B cell (primary cell): Measurements from ENCODE around the gene JAG2.

Source experiments
- CTCF ChIP-seq: fragments of 200-600 bp; IDR thresholded peaks from one replicate; pipeline ENCODE4 v1.8.0; 2022; ENCODE audit warnings: antibody characterized with exemption, mild to moderate bottlenecking
- EZH2 ChIP-seq: IDR thresholded peaks from 2 replicates; pipeline ENCODE4 v1.6.1; 2012; ENCODE audit warnings: borderline replicate concordance, low read depth, mild to moderate bottlenecking, moderate library complexity, low read length; ENCODE audit not compliant: insufficient read depth, poor library complexity, severe bottlenecking

GRCh38 chr14:105213361-105213760 lies 44.8 kb upstream of the JAG2 start:
- TF ChIP-seq CTCF = no peak
- TF ChIP-seq EZH2 = no peak
